Vagina (tissue), 2 donors: ENCODE data around the gene MEIS1. TPM values are rescaled to one million over a fixed set of nuclear protein-coding genes. Genes with fewer than 3 reads are reported as not detected.

Source experiments
- DNase-seq, 2 donors: peaks; one replicate each; pipeline ENCODE4 v3.0.0-alpha.2; 2017; ENCODE audit errors: extremely low spot score in 2 of 2
- H3K27ac ChIP-seq: fragments of 200-600 bp; sonication (generic); one replicate; pipeline ENCODE4 v1.5.1; 2019
- H3K27me3 ChIP-seq: fragments of 200-600 bp; sonication (generic); one replicate; pipeline ENCODE4 v1.5.1; 2019
- H3K36me3 ChIP-seq, 2 donors: fragments of 200-600 bp; sonication (generic); one replicate each; pipeline ENCODE4 v1.5.1; 2017 to 2019
- H3K4me1 ChIP-seq: fragments of 200-600 bp; sonication (generic); one replicate; pipeline ENCODE4 v1.5.1; 2019
- H3K4me3 ChIP-seq, 2 donors: fragments of 200-600 bp; sonication (generic); 1 replicate in 1 of 2; 2 replicates in 1 of 2; pipeline ENCODE4 v1.5.1; 2016 to 2019
- H3K9me3 ChIP-seq: fragments of 200-600 bp; sonication (generic); one replicate; pipeline ENCODE4 v1.5.1; 2019
- POLR2A ChIP-seq, 2 donors: fragments of 450-650 bp; IDR thresholded peaks; one replicate each; pipeline ENCODE4 v1.6.1; 2017; ENCODE audit warnings: antibody characterized with exemption in 2 of 2, mild to moderate bottlenecking in 2 of 2, moderate library complexity in 2 of 2
- POLR2AphosphoS5 ChIP-seq, 2 donors: sonication (generic); formaldehyde crosslinking; IDR thresholded peaks; one replicate each; pipeline ENCODE4 v1.9.0; 2017; ENCODE audit warnings: antibody characterized with exemption in 2 of 2, mild to moderate bottlenecking in 2 of 2, low read depth in 1 of 2; ENCODE audit not compliant: insufficient read depth in 1 of 2
- intact Hi-C: fragments of 100-400 bp; cut with DNase I; formaldehyde crosslinking; loops from one replicate; pipeline ENCODE4 v1.15.1; 2023
- total RNA-seq: library from RNA; depleted of rRNA; stranded (reverse); fragments of >200 nt; gene quantifications from one replicate; pipeline ENCODE4 v1.2.3, GENCODE V29; 2016
- TF ChIP-seq, protein P1 (sequence below), 3 experiments: fragments of 450-650 bp in 2 of 3; fragments of 200-600 bp in 1 of 3; sonication (generic) in 1 of 3; IDR thresholded peaks; one replicate each; pipeline ENCODE4 v1.5.1; 2017 to 2019; ENCODE audit warnings: antibody characterized with exemption in 3 of 3, mild to moderate bottlenecking in 2 of 3, moderate library complexity in 2 of 3

MEIS1 gene
- total RNA-seq, 1 donor from 2014 or later: 80.5 TPM

DNA sequence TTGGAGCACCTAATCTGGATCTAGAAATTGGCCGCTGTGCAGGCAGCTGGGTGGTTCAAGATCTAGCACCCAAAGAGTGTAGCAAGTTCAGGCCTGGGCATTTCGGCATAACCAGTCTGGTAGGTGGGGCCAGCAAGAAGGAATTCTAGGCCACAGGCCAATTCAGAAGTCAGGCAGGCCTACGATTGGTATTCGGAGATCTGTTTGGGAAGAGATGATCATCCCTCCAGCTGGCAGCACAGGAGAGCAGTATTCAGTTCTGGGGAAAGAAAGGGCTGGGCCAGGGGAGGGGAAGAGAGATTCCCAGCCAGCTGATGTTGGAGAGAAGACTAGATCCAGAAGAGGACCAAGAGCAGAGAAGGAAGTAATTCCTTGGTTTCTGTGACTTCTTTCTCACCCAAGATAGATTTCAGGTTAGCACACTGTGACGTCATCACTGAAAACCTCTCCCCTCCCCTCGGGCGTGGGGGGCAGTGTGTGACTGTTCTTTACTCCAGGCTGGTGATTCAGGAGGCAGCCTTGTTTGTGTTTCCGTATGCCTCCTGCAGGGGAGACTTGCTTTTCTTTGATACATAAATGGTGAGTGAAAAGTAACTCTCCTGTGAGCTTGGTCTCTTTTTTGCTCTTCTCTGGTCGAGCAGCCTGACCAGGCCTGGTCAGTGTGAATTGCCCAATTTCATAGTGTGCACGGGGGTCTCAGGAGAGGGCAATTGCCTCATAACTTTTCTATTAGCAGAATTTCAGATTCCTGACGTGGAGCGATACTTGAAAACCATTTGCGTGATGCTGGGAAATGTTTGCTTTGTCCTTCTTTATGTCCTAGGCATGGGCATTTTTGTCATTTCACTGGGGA, 61.1 kb downstream of the MEIS1 start:
- intact Hi-C loops: no loop called here
- H3K4me3 ChIP-seq: no peak overlapping the region
- no peaks in the 10 kb centered on the region for H3K9me3 ChIP-seq
- H3K27me3 ChIP-seq: no peaks in the 10 kb centered on the region
- H3K4me1 ChIP-seq: peaks cover 97% of the 10 kb centered on the region
- DNase-seq: peak in 1 of 2 donors; percentile 90
- peaks cover 0 to 3% of the 10 kb centered on the region in 2 donors for H3K36me3 ChIP-seq
- peak overlapping the region; percentile 84 for H3K27ac ChIP-seq
- TF ChIP-seq POLR2A (IDR thresholded peaks at IDR 0.05) (no peak), POLR2AphosphoS5 (IDR thresholded peaks at IDR 0.05; ENCODE audit: insufficient read depth in 1 of 2, low read depth in 1 of 2) (peak in 1 of 2 donors; percentile 39)
- TF ChIP-seq, protein P1, sequence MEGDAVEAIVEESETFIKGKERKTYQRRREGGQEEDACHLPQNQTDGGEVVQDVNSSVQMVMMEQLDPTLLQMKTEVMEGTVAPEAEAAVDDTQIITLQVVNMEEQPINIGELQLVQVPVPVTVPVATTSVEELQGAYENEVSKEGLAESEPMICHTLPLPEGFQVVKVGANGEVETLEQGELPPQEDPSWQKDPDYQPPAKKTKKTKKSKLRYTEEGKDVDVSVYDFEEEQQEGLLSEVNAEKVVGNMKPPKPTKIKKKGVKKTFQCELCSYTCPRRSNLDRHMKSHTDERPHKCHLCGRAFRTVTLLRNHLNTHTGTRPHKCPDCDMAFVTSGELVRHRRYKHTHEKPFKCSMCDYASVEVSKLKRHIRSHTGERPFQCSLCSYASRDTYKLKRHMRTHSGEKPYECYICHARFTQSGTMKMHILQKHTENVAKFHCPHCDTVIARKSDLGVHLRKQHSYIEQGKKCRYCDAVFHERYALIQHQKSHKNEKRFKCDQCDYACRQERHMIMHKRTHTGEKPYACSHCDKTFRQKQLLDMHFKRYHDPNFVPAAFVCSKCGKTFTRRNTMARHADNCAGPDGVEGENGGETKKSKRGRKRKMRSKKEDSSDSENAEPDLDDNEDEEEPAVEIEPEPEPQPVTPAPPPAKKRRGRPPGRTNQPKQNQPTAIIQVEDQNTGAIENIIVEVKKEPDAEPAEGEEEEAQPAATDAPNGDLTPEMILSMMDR (IDR thresholded peaks at IDR 0.05): peak in 1 of 3 experiments; percentile 34

DNA sequence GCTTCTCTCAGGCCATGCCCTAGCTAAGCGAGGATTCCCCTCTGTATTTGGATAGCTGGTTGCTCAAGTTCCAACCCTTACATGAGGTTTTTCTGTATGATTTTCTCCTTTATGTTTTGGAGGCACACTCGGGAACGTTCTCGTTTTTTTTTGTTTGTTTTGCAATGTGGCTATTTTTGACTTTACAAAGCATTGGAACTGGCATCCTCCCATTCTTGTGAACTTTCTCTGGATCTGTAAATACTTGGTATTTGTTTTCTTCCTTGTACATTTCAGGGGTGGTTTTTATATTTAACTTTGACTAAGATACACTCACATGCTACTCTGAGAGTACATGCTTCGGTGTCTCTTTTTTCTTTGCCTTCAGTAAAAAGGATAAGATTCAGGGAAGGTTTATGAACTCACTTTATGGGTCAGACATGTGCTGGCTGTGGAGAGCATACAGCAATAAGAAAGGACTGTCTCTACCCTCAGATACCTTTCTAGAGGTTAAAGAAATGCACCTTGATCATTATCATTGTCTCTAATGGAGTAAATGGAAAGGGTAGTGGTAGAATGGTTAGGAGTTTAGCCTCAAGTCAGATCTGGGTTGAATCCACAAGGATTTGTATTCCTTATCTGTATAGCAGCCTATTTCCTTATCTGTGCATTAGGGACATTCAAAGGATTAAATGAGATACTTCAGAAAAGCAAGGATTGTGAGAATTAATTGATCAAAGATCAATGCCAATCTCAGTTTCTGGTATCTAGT, 61.9 kb downstream of the MEIS1 start:
- peaks cover 89% of the 10 kb centered on the region for H3K4me1 ChIP-seq
- H3K27me3 ChIP-seq: no peaks in the 10 kb centered on the region
- no peak for DNase-seq
- H3K36me3 ChIP-seq: peaks cover 0 to 3% of the 10 kb centered on the region in 2 donors
- intact Hi-C loops: no loop called here
- no peak overlapping the region for H3K4me3 ChIP-seq
- H3K27ac ChIP-seq: peak overlapping the region; percentile 84
- H3K9me3 ChIP-seq: no peaks in the 10 kb centered on the region
- TF ChIP-seq, protein P1 (IDR thresholded peaks at IDR 0.05): no peak
- no peak for TF ChIP-seq POLR2AphosphoS5 (IDR thresholded peaks at IDR 0.05; ENCODE audit: insufficient read depth in 1 of 2, low read depth in 1 of 2)
- TF ChIP-seq POLR2A (IDR thresholded peaks at IDR 0.05): no peak

DNA sequence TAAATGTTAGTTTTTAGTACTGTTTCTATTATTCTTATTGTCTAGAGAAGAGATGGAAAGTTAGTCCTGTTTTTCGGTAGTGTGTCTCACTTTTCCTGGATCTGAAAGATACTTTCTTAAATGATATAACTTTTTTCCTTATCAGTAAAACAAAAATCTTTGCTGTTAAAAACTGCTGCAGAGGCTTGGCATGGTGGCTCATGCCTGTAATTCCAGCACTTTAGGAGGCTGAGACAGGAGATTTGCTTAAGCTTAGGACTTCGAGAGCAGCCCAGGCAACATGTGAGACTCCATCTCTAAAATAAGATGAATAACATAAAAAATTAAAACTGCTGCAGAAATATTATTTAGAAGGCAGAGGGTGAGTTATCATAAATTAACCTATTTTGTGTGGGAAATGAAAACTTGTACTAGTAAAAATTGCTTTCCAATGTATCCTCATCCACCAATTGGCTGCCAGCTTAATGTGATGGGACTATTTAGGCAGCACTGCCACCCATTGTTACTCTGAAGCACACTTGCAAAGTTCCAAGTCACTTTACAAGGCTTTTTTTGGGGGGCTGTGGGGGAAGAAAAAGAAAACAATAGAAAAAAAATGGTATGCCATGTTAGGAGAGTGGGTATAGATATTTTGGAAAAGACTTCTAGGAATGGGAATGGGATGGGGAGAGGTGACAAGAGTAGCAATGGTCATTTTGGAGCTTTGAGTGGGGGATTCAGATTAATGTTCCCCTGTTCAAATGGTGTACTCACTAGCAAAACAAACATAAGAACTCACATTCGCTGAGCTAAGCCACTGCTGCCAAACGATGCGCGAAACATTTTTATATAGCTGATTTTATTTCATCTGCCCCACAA, 62.7 kb downstream of the MEIS1 start:
- Histone ChIP-seq H3K4me3 (no peak overlapping the region), H3K27me3 (no peaks in the 10 kb centered on the region), H3K9me3 (no peaks in the 10 kb centered on the region), H3K27ac (peak overlapping the region; percentile 84), H3K36me3 (peaks cover 0 to 3% of the 10 kb centered on the region in 2 donors), H3K4me1 (peaks cover 81% of the 10 kb centered on the region)
- intact Hi-C loops: no loop called here
- TF ChIP-seq POLR2AphosphoS5 (IDR thresholded peaks at IDR 0.05; ENCODE audit: insufficient read depth in 1 of 2, low read depth in 1 of 2) (no peak), POLR2A (IDR thresholded peaks at IDR 0.05) (no peak)
- TF ChIP-seq, protein P1 (IDR thresholded peaks at IDR 0.05): no peak
- DNase-seq: no peak

DNA sequence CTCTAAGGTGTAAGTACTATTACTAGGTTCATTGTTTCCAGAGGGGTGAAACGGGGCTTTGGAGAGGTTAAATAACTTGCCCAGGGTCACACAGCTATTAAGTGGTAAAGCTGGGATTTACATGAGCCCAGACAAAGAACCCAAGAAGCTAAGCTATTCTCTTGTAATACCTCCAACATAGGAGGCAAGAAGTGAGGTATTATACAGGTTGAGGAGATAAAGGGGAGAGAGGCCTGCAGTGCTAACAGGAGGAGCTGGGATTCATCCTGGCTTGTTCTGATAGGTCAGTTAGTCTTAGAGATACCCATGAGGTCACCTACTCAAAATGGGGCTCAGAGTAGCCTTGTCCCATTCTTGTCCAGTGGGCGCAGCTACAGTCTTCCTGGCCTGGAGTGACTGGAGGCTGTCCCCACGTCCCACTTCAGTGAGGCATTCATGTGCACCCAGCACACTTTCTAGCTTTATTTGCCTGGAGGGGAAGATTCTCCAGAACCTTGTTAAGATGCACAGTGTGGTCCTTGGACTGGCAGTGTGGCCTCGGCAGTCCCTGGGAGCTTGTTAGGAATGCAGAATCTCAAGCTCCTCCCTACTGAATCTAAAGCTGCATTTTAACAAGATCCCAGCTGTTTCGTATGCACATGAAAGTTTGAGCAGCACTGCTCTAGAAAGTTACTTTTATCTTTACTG, 63.5 kb downstream of the MEIS1 start:
- intact Hi-C loops: no loop called here
- Histone ChIP-seq H3K4me1 (peaks cover 73% of the 10 kb centered on the region), H3K9me3 (no peaks in the 10 kb centered on the region), H3K36me3 (peaks cover 0 to 3% of the 10 kb centered on the region in 2 donors), H3K4me3 (no peak overlapping the region), H3K27ac (no peak overlapping the region), H3K27me3 (no peaks in the 10 kb centered on the region)
- no peak for TF ChIP-seq POLR2AphosphoS5 (IDR thresholded peaks at IDR 0.05; ENCODE audit: insufficient read depth in 1 of 2, low read depth in 1 of 2)
- TF ChIP-seq, protein P1 (IDR thresholded peaks at IDR 0.05): no peak
- TF ChIP-seq POLR2A (IDR thresholded peaks at IDR 0.05): no peak
- no peak for DNase-seq
